Small intestine (tissue), 7 donors: ENCODE data around the gene HOXD13. TPM values are rescaled to one million over a fixed set of nuclear protein-coding genes. Genes with fewer than 3 reads are reported as not detected.

Experiments used
- DNase-seq, 2 donors: peaks; one replicate each; pipeline versions ENCODE4 v3.0.0 to v3.0.0-alpha.2; 2013
- FAIRE-seq: peaks from 2 replicates; lab custom pipeline; 2012; peaks lifted over from hg19 to GRCh38; lab: Jason Lieb, UNC
- H3K27ac ChIP-seq, 3 donors: one replicate each; pipeline ENCODE4 v1.5.1; 2013; ENCODE audit warnings: low read length in 2 of 3, mild to moderate bottlenecking in 2 of 3, control low read depth in 1 of 3, inconsistent platforms in 1 of 3, low read depth in 1 of 3, moderate library complexity in 1 of 3
- H3K27me3 ChIP-seq, 3 donors: one replicate each; pipeline ENCODE4 v1.6.1; 2013; ENCODE audit warnings: low read length in 3 of 3, inconsistent platforms in 1 of 3; ENCODE audit not compliant: control insufficient read depth in 3 of 3, insufficient read depth in 3 of 3
- H3K36me3 ChIP-seq, 3 donors: one replicate each; pipeline ENCODE4 v1.6.1; 2013; ENCODE audit warnings: low read length in 3 of 3, inconsistent platforms in 1 of 3, low read depth in 1 of 3, mild to moderate bottlenecking in 1 of 3, moderate library complexity in 1 of 3; ENCODE audit not compliant: control insufficient read depth in 3 of 3, insufficient read depth in 2 of 3
- H3K4me1 ChIP-seq, 3 donors: one replicate each; pipeline ENCODE4 v1.6.1; 2013; ENCODE audit warnings: low read length in 2 of 3, inconsistent platforms in 1 of 3, low read depth in 1 of 3, mild to moderate bottlenecking in 1 of 3, moderate library complexity in 1 of 3; ENCODE audit not compliant: control insufficient read depth in 3 of 3, insufficient read depth in 2 of 3
- H3K4me3 ChIP-seq, 3 donors: one replicate each; pipeline ENCODE4 v1.5.1; 2013; ENCODE audit warnings: low read length in 3 of 3, control low read depth in 1 of 3, inconsistent platforms in 1 of 3, low read depth in 1 of 3, mild to moderate bottlenecking in 1 of 3, moderate library complexity in 1 of 3
- H3K9me3 ChIP-seq, 2 donors: one replicate each; pipeline ENCODE4 v1.6.1; 2013; ENCODE audit warnings: low read depth in 1 of 2, low read length in 1 of 2; ENCODE audit not compliant: control insufficient read depth in 2 of 2, insufficient read depth in 1 of 2
- WGBS, 3 donors: extraction: QIAGEN DNeasy Blood & Tissue Kit; methylation state at CpG; one replicate each; pipeline ENCODE4 v1.1.7; 2013; 5-methylcytosine and 5-hydroxymethylcytosine counted together
- polyA plus RNA-seq, 4 donors: library from polyadenylated mRNA; stranded (reverse) in 3 of 4; unstranded in 1 of 4; fragments of 200-250 nt in 3 of 4; fragments of 120-200 nt in 1 of 4; gene quantifications; one replicate each; pipeline versions ENCODE4 v1.2.1 to v1.2.3, GENCODE V29; 2013
- donor health status: healthy with polysubstance abuse.
- donor health status: control.
- donor health status: control.
- donor health status: Bipolar disorder and iron deficiency.
- donor health status: healthy.

HOXD13 gene
- polyA plus RNA-seq, 4 donors: not detected

DNA sequence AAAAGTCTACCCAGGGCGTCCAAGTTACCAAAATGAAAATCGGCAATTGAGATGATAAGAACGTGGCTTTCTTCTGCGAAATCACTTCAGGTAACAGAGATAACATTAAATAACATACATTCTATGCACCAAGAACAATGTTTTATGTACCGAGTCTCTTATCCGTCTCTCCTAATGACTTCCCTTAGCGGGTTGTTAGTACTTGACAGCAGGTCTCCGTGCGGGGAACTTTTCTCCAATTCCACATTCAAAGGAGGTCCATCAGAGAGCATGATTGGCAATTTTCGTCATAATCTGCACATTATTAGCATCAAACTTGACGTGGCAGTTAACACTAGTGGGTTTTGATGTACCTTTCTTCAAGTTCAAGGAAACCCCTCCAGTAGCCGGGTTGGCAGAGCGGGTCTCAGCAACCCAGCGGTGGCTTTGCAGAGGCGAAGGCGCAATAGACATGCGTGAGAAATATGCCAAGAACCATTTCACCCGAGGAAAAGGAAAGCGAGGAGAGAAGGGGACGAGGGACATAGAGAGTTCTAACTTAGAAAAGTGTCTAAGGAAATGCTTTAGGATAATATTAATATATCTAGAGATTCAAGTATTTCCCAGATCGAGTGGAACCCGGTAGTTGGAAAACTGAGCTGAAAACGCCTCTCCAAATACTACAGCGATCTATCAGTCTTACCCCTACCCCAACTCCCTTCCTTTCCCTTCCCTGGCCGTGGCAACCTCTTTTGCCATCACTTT, 13.8 kb upstream of the HOXD13 start:
- FAIRE-seq (no peak), DNase-seq (no peak)
- Histone ChIP-seq H3K27ac (no peak overlapping the region), H3K36me3 (no peaks in the 10 kb centered on the region), H3K4me1 (peaks cover 0 to 4% (median 0%) of the 10 kb centered on the region in 3 donors), H3K4me3 (no peak overlapping the region), H3K27me3 (peaks cover 21 to 88% (median 66%) of the 10 kb centered on the region in 3 donors), H3K9me3 (peaks cover 0 to 16% of the 10 kb centered on the region in 2 donors)
- 6 to 12% (median 10%) methylated on average over 25 of the region's 25 CpGs for WGBS, 3 donors

- WGBS, 3 donors: 6 to 12% (median 7%) methylated on average over 30 of the region's 30 CpGs
- Histone ChIP-seq H3K4me1 (peaks cover 0 to 4% (median 0%) of the 10 kb centered on the region in 3 donors), H3K27ac (no peak overlapping the region), H3K4me3 (peak overlapping the region in 1 of 3 donors; percentile 40), H3K27me3 (peaks cover 21 to 88% (median 69%) of the 10 kb centered on the region in 3 donors), H3K9me3 (peaks cover 0 to 16% of the 10 kb centered on the region in 2 donors), H3K36me3 (no peaks in the 10 kb centered on the region)
- DNase-seq (no peak), FAIRE-seq (no peak)
Measured at GRCh38 chr2:176079285-176079830, 13.2 kb upstream of the HOXD13 start.

DNA sequence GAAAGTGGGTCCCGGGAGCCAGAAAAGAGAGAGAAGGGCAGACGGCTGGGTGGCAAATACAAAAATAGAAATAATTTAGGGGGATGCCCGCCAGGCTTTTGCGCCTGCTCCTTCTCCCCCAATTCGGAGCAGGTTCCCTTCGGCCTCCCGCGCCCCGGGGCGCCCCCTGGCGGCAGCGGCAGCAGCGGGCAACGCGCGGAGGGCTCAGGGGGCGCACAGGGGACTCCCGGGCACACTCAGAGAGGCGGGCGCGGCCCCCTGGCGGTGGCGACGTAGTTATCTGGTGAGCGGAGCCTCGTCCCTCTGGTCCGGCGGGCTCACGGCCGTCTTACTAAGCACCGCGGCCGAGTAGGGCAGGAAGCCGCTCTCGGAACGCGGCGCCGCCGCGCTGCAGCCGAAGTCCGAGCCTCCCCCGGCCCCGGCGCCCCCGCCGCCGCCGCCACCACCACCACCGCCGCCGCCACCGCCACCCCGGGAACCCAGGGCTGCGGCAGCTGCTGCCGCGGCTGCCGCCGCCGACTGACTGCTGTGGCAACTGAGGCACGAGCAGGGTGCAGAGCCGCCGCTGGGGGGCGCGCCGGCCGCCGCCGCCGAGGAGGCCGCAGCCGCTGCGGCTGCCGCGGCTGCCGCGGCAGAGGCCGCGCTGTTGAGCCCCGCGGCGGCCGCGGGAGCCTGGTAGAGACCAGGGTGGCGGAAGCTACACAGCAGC, 12.5 kb upstream of the HOXD13 start:
- Histone ChIP-seq H3K27me3 (peaks cover 21 to 88% (median 69%) of the 10 kb centered on the region in 3 donors), H3K36me3 (no peaks in the 10 kb centered on the region), H3K9me3 (peaks cover 0 to 16% of the 10 kb centered on the region in 2 donors), H3K4me3 (peak overlapping the region in 1 of 3 donors; percentile 40), H3K4me1 (peaks cover 0 to 4% (median 0%) of the 10 kb centered on the region in 3 donors), H3K27ac (no peak overlapping the region)
- DNase-seq: no peak
- 2% methylated on average over 44 to 86 of the region's 86 CpGs for WGBS, 3 donors
- no peak for FAIRE-seq

DNA sequence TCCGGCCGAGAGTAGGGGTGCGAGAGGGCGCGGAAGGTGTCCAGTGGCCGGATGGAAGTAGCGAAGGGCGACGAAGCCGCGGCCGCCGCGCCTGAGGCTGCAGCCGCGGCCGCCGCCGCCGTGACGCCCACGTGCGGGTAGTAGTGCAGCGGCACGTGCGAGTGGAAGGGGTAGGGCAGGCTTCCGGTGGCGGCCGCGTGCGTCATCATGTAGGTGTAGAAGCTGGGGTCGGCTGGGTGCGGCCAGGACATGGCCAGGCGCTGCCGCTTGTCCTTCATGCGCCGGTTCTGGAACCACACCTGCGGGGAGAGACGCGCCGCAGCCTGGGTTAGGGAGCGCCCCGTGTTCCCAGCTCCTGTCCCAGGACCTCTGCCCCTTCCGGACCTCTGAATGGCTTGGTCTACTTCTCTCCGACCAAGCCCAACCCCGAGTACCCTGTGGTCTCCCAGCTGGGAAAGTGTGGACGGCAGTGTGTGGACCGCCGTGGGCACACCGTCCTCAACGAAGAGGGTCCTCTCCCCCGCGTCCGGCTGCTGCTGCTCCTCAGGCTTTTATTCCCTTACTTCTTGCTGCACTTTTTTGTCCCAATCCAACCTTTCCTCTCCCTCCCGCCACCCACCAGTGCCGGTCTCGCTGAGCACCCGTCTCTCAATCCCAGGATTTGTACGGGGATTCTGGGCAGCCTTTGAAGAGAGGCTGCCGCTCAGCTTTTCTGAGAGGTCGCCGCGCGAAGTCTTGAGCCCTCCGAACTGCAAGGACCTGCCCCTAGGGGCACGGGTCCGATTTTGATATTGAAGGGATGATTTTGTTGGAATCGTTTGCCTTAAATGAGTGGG, 11.8 kb upstream of the HOXD13 start:
- FAIRE-seq: no peak
- 7 to 10% (median 10%) methylated on average over 59 to 68 of the region's 68 CpGs for WGBS, 3 donors

GRCh38 chr2:176081376-176081836, 11.1 kb upstream of the HOXD13 start:
- Histone ChIP-seq H3K4me3 (no peak overlapping the region), H3K27me3 (peaks cover 25 to 88% (median 74%) of the 10 kb centered on the region in 3 donors), H3K4me1 (peaks cover 0 to 4% (median 4%) of the 10 kb centered on the region in 3 donors), H3K27ac (no peak overlapping the region), H3K36me3 (no peaks in the 10 kb centered on the region), H3K9me3 (peaks cover 0 to 18% of the 10 kb centered on the region in 2 donors)
- WGBS, 3 donors: 8 to 14% (median 10%) methylated on average over 17 of the region's 17 CpGs
- no peak for FAIRE-seq
- DNase-seq: no peak

More for the DNA sequence above, 11.8 kb upstream of the HOXD13 start:
- no peak overlapping the region for H3K27ac ChIP-seq
- peaks cover 0 to 16% of the 10 kb centered on the region in 2 donors for H3K9me3 ChIP-seq
- H3K36me3 ChIP-seq: no peaks in the 10 kb centered on the region
- DNase-seq: peak in 1 of 2 donors; percentile 60
- peaks cover 0 to 4% (median 0%) of the 10 kb centered on the region in 3 donors for H3K4me1 ChIP-seq
- peaks cover 25 to 88% (median 70%) of the 10 kb centered on the region in 3 donors for H3K27me3 ChIP-seq
- H3K4me3 ChIP-seq: peak overlapping the region in 1 of 3 donors; percentile 40

DNA sequence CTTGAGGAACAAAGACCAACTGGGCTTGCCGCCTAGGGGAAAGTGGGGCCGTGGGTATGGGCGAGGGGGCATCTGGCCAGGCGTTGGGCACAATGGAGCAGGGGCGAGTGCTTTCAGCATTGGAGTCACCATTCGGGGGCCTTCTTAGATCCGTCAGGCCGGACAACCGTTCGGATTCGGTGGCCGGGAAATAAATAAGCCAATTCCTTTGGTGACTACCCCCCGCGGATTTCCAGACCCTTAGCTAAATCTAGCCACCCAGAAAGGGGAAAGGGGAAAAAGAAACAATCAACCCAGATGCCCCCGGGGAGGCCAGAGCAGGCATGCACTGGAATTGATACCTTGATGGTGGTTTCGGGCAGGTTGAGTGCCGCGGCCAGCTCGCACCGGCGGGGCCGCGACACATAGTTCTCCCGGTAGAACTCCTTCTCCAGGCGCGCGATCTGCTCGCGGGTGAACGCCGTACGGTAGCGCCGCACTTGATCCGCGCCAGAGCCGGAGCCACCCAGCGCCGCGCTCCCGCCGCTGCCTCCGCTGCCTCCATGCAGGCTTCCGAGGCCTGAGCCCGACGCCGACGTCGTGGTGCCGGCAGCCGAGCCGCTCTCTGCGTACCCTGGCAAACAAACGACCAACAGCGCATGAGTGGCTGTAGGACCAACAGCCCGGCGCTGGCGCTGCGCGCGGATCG, 10.5 kb upstream of the HOXD13 start:
- Histone ChIP-seq H3K9me3 (peaks cover 0 to 18% of the 10 kb centered on the region in 2 donors), H3K27ac (no peak overlapping the region), H3K27me3 (peaks cover 25 to 88% (median 75%) of the 10 kb centered on the region in 3 donors), H3K4me1 (peaks cover 0 to 4% (median 4%) of the 10 kb centered on the region in 3 donors), H3K4me3 (no peak overlapping the region), H3K36me3 (no peaks in the 10 kb centered on the region)
- no peak for FAIRE-seq
- 4 to 7% (median 6%) methylated on average over 62 of the region's 62 CpGs for WGBS, 3 donors
- DNase-seq: peak in 1 of 2 donors; percentile 57

DNA sequence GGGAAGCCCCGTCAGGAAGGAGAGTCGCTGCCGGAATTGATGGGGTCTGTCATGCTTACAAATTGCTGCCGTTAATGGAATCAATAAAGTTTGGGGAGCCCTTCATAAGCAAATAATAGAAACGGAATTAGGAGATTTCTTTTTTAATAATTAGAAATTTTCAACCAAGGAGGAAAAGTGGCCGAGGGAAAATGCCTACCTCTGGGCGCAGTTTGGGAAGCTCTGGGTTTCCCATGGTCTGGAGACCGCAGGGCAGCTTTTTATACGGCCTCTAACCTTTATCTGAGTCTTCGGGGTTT, 10.0 kb upstream of the HOXD13 start:
- DNase-seq (no peak), FAIRE-seq (no peak)
- 5 to 9% (median 8%) methylated on average over 10 of the region's 10 CpGs for WGBS, 3 donors
- peaks cover 0 to 4% (median 4%) of the 10 kb centered on the region in 3 donors for H3K4me1 ChIP-seq
- H3K27ac ChIP-seq: no peak overlapping the region
- no peak overlapping the region for H3K4me3 ChIP-seq
- peaks cover 0 to 18% of the 10 kb centered on the region in 2 donors for H3K9me3 ChIP-seq
- peaks cover 25 to 92% (median 78%) of the 10 kb centered on the region in 3 donors for H3K27me3 ChIP-seq
- no peaks in the 10 kb centered on the region for H3K36me3 ChIP-seq
